ENCODE data around the gene MLEC. TPM values are rescaled to one million over a fixed set of nuclear protein-coding genes. Genes with fewer than 3 reads are reported as not detected.

Gene MLEC
- total RNA-seq, 1 experiment from 2014 or later: 181 TPM

DNA sequence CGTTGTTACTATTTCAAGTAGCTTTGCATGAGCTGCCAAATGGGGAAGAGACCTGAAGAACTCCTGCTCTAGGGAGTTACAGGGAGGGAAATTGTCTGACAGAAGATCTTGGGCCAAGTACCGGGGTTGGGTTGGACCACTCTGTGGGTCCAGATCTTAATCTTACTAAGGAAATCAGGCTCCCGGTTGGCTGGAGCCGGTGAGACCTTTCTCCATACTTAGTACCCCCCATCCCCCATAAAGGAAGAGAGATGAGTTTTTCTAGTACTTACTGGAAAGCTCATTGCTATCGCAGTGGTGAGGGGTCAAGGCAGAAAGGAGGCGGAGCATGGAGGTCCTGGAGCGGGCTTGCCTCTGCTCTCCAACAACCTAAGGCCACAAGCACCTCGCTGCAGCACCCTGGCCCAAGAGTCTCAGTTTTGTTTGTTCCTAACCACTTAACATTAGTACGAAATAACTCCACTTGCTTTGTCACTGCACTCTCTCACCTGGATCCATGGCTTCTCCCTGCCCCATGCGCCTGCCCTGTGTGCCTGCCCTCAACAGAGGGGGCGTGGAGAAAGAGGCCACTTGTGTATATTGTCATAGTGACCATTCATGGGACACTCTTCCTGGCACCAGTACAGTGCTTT is 16.5 kb downstream of the MLEC start:
- Histone ChIP-seq H3K79me2 (ENCODE audit: insufficient read depth, low read length) (no peaks in the 10 kb centered on the region), H2AFZ (ENCODE audit: low read length) (no peak overlapping the region), H3K27me3 (ENCODE audit: insufficient read depth, low read length) (no peaks in the 10 kb centered on the region), H4K8ac (replicated peaks; ENCODE audit: insufficient read length, low read depth, low read length) (no peak overlapping the region), H3K79me1 (ENCODE audit: insufficient read depth, low read depth, low read length, poor library complexity, severe bottlenecking) (no peaks in the 10 kb centered on the region), H3K9me3 (ENCODE audit: control insufficient read depth, low read depth, low read length) (no peaks in the 10 kb centered on the region), H3K56ac (ENCODE audit: insufficient read length, low read depth, low read length) (no peak overlapping the region), H2BK15ac (ENCODE audit: low read depth, low read length) (no peak overlapping the region), H3T11ph (ENCODE audit: low read length) (no peak overlapping the region), H2BK20ac (ENCODE audit: low read depth, low read length, poor library complexity, severe bottlenecking) (no peak overlapping the region), H2BK120ac (ENCODE audit: low read depth, low read length, poor library complexity, severe bottlenecking) (no peak overlapping the region), H2BK12ac (ENCODE audit: insufficient read length, low read depth, low read length) (no peak overlapping the region), H4K20me1 (ENCODE audit: control insufficient read depth, insufficient read depth, insufficient read length) (no peaks in the 10 kb centered on the region), H3K4ac (ENCODE audit: low read depth, low read length) (no peak overlapping the region), H3K14ac (ENCODE audit: insufficient read depth, low read length) (no peak overlapping the region), H3K4me1 (ENCODE audit: insufficient read depth, low read length) (no peaks in the 10 kb centered on the region), H2AK5ac (ENCODE audit: insufficient read length, low read length) (no peak overlapping the region), H3K27ac (ENCODE audit: insufficient read length, low read depth, low read length) (no peak overlapping the region), H4K91ac (ENCODE audit: insufficient read length, low read depth, low read length) (no peak overlapping the region), H2BK5ac (ENCODE audit: insufficient read length, low read length) (no peak overlapping the region), H3K18ac (ENCODE audit: insufficient read length, low read depth, low read length) (no peak overlapping the region), H4K5ac (ENCODE audit: insufficient read length, low read depth, low read length) (no peak overlapping the region), H3K9ac (ENCODE audit: extremely low read depth, insufficient read length, low read length) (no peak overlapping the region), H3K4me2 (ENCODE audit: insufficient read depth, insufficient read length, low read length) (no peak overlapping the region), H3K23me2 (ENCODE audit: insufficient read length, low read depth, low read length, poor library complexity, severe bottlenecking) (no peaks in the 10 kb centered on the region), H3K23ac (ENCODE audit: insufficient read length, low read depth, low read length) (no peak overlapping the region)
- no CpG with 5 or more reads among the region's 11 CpGs for WGBS (ENCODE audit: extremely low coverage, insufficient read length, low lambda C conversion rate)
- H3K4me1 Mint-ChIP-seq: no peaks in the 10 kb centered on the region
- no peak for DNase-seq
- no peaks in the 10 kb centered on the region for H3K9me3 Mint-ChIP-seq
- H3K36me3 Mint-ChIP-seq (ENCODE audit: insufficient read depth in 1 of 3, low read depth in 3 of 3): peaks cover 25 to 45% (median 44%) of the 10 kb centered on the region in 3 experiments; a peak in 6 of 7 replicates
- H3K27me3 Mint-ChIP-seq (ENCODE audit: low read depth): no peaks in the 10 kb centered on the region
- H3K4me3 Mint-ChIP-seq: no peak overlapping the region; a peak in 1 of 5 replicates
- peak overlapping the region; percentile 32 to 82 (median 69); a peak in 3 of 7 replicates for H3K27ac Mint-ChIP-seq
- TF ChIP-seq, protein P1, sequence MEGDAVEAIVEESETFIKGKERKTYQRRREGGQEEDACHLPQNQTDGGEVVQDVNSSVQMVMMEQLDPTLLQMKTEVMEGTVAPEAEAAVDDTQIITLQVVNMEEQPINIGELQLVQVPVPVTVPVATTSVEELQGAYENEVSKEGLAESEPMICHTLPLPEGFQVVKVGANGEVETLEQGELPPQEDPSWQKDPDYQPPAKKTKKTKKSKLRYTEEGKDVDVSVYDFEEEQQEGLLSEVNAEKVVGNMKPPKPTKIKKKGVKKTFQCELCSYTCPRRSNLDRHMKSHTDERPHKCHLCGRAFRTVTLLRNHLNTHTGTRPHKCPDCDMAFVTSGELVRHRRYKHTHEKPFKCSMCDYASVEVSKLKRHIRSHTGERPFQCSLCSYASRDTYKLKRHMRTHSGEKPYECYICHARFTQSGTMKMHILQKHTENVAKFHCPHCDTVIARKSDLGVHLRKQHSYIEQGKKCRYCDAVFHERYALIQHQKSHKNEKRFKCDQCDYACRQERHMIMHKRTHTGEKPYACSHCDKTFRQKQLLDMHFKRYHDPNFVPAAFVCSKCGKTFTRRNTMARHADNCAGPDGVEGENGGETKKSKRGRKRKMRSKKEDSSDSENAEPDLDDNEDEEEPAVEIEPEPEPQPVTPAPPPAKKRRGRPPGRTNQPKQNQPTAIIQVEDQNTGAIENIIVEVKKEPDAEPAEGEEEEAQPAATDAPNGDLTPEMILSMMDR (conservative IDR thresholded peaks at IDR 0.05): no peak
